GM19372 (cell line): ENCODE data around the gene COG2.
"Not testable (repeated sequence)": the region's sequence is repeated elsewhere in the genome, so short reads cannot be mapped to it uniquely, and the experiment has no call there.

Experiments used
- ATAC-seq: cut with Tn5 transposase; IDR thresholded peaks from one replicate; pipeline ENCODE4 v1.9.1; 2021; ENCODE audit warnings: mild to moderate bottlenecking, low read depth, moderate library complexity; ENCODE audit not compliant: unreplicated experiment

Gene COG2

GRCh38 chr1:230712470-230712942 is 70.2 kb downstream of the COG2 start:
- ATAC-seq = no peak

GRCh38 chr1:230713138-230713537 is 70.9 kb downstream of the COG2 start:
- no peak for ATAC-seq

GRCh38 chr1:230713547-230713914 is 71.2 kb downstream of the COG2 start:
- ATAC-seq = no peak

- no peak for ATAC-seq
Measured at GRCh38 chr1:230713915-230714764, 71.9 kb downstream of the COG2 start, which contains the start of gene AGT. Gene AGT, minus strand, starts transcription at chr1:230714122. Its CDS starts 3,299 bp downstream, at chr1:230710823.

- ATAC-seq = no peak
Measured at GRCh38 chr1:230715510-230715909, 73.2 kb downstream of the COG2 start.

GRCh38 chr1:230716453-230716852 is 74.2 kb downstream of the COG2 start:
- ATAC-seq = not testable (repeated sequence)

- no peak for ATAC-seq
Measured at GRCh38 chr1:230717251-230717650, 75.0 kb downstream of the COG2 start.

GRCh38 chr1:230721849-230722522 is 79.7 kb downstream of the COG2 start:
- ATAC-seq = not testable (repeated sequence)

- ATAC-seq = no peak
Measured at GRCh38 chr1:230725256-230726012, 83.2 kb downstream of the COG2 start.

GRCh38 chr1:230728710-230729392 is 86.6 kb downstream of the COG2 start:
- ATAC-seq = no peak

- no peak for ATAC-seq
Measured at GRCh38 chr1:230730977-230731376, 88.7 kb downstream of the COG2 start.

- ATAC-seq = no peak
Measured at GRCh38 chr1:230735447-230735846, 93.2 kb downstream of the COG2 start.

- no peak for ATAC-seq
Measured at GRCh38 chr1:230737622-230738262, 95.5 kb downstream of the COG2 start.

- no peak for ATAC-seq
Measured at GRCh38 chr1:230739564-230740290, 97.4 kb downstream of the COG2 start.
